NCI-H1417 (cell line): Measurements from ENCODE around the gene MASTL.
A peak's percentile ranks its signal among the peaks of the same experiment; 100 is the strongest.
"Not testable (repeated sequence)": the region's sequence is repeated elsewhere in the genome, so short reads cannot be mapped to it uniquely, and the experiment has no call there.

Source experiments
- DNase-seq, 3 experiments: peaks; one replicate each; lab custom pipeline; 2025; lab: John Stamatoyannopoulos, UW

The MASTL gene

GRCh38 chr10:27155066-27155754 is at the start of gene MASTL:
Gene MASTL, plus strand, starts transcription at chr10:27155352. Its CDS starts 75 bp downstream, at chr10:27155427.
- DNase-seq, result peak; percentile 74 to 87 (median 80)

- no peak for DNase-seq
These were observed 47.0 kb upstream of the MASTL start for GRCh38 chr10:27108165-27108564.

- DNase-seq, result no peak
These were observed 20.8 kb upstream of the MASTL start for GRCh38 chr10:27134371-27134770.

- DNase-seq, result no peak
These were observed 16.9 kb upstream of the MASTL start for GRCh38 chr10:27138277-27138676.

GRCh38 chr10:27143686-27144085 is 11.5 kb upstream of the MASTL start:
- no peak for DNase-seq

- no peak for DNase-seq
These were observed 9.2 kb upstream of the MASTL start for GRCh38 chr10:27145937-27146336.

- DNase-seq, result no peak
These were observed 7.5 kb upstream of the MASTL start for GRCh38 chr10:27147701-27148100.

- no peak for DNase-seq
These were observed 4.9 kb upstream of the MASTL start for GRCh38 chr10:27150261-27150660.

- DNase-seq, result no peak
These were observed 2.5 kb upstream of the MASTL start for GRCh38 chr10:27152687-27153086.

- no peak for DNase-seq
These were observed 1.8 kb upstream of the MASTL start for GRCh38 chr10:27153329-27153728.

- DNase-seq, result peak in 1 of 3 experiments; percentile 71
These were observed 1.3 kb upstream of the MASTL start for GRCh38 chr10:27153845-27154193.

- DNase-seq, result not testable (repeated sequence)
These were observed 1.4 kb downstream of the MASTL start for GRCh38 chr10:27156566-27156965.

GRCh38 chr10:27157150-27157549 is 2.0 kb downstream of the MASTL start:
- DNase-seq, result no peak

- peak in 1 of 3 experiments; percentile 14 for DNase-seq
These were observed 3.3 kb downstream of the MASTL start for GRCh38 chr10:27158421-27158820.

GRCh38 chr10:27169849-27170248 is 14.7 kb downstream of the MASTL start:
- no peak for DNase-seq

GRCh38 chr10:27188259-27188658 is 33.1 kb downstream of the MASTL start:
- DNase-seq, result no peak

- no peak for DNase-seq
These were observed 33.7 kb downstream of the MASTL start for GRCh38 chr10:27188897-27189296.

GRCh38 chr10:27190508-27190907 is 35.4 kb downstream of the MASTL start:
- no peak for DNase-seq

- no peak for DNase-seq
These were observed 37.1 kb downstream of the MASTL start for GRCh38 chr10:27192284-27192683.

- no peak for DNase-seq
These were observed 42.9 kb downstream of the MASTL start for GRCh38 chr10:27197980-27198620.

GRCh38 chr10:27203806-27204205 is 48.7 kb downstream of the MASTL start:
- no peak for DNase-seq

- no peak for DNase-seq
These were observed 52.2 kb downstream of the MASTL start for GRCh38 chr10:27207350-27207749.

GRCh38 chr10:27223964-27224363 is 68.8 kb downstream of the MASTL start:
- DNase-seq, result peak; percentile 6 to 37 (median 12)
